ENCODE data around the gene PBX2. TPM values are rescaled to one million over a fixed set of nuclear protein-coding genes. Genes with fewer than 3 reads are reported as not detected.

PBX2 gene
- total and polyA plus RNA-seq, 2 experiments from 2014 or later, result 21.6 to 77.5 TPM

DNA sequence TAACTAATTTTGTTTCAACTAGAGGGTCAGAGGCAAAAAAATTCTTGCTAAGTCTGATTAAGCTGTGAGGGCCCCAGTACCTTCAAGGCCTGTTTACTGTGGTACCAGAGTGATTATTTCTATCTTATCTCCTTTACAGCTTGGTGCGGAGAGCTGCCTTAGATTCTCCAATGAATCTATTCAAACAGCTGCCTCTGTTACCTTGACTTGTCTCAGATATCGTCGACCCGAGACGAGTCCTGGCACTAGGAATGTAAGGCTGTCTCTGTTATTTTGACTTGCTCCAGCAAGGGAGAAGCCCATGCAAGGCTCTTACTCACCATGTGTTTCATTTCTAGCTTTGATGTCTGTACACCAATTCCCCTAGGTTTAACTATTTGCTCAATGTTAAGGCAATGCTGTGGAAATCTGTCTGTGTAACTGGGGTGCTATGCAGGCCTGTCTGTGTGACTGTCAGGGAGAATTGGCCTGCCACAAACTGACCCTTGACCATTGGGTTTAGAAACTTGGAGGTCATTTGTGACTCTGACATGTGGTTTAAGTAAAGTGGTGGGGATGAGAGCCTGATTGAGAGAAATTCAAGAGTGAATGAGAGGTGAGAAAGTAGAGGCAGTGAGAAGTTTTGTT is 49.5 kb downstream of the PBX2 start:
- peaks cover 12% of the 10 kb centered on the region for H3K4me1 ChIP-seq (ENCODE audit: insufficient read depth)
- no peak for DNase-seq (ENCODE audit: low spot score)
- H3K9me3 ChIP-seq (ENCODE audit: low read depth), result no peaks in the 10 kb centered on the region
- 21% methylated on average over 5 of the region's 5 CpGs for WGBS (ENCODE audit: low lambda C conversion rate, missing lambda C conversion rate)
- no peak for TF ChIP-seq EZH2phosphoT487 (IDR thresholded peaks at IDR 0.05; ENCODE audit: low read depth, severe bottlenecking, unreplicated experiment)
- TF ChIP-seq EZH2 (IDR thresholded peaks at IDR 0.05; ENCODE audit: borderline replicate concordance), result no peak
- TF ChIP-seq, protein P1, sequence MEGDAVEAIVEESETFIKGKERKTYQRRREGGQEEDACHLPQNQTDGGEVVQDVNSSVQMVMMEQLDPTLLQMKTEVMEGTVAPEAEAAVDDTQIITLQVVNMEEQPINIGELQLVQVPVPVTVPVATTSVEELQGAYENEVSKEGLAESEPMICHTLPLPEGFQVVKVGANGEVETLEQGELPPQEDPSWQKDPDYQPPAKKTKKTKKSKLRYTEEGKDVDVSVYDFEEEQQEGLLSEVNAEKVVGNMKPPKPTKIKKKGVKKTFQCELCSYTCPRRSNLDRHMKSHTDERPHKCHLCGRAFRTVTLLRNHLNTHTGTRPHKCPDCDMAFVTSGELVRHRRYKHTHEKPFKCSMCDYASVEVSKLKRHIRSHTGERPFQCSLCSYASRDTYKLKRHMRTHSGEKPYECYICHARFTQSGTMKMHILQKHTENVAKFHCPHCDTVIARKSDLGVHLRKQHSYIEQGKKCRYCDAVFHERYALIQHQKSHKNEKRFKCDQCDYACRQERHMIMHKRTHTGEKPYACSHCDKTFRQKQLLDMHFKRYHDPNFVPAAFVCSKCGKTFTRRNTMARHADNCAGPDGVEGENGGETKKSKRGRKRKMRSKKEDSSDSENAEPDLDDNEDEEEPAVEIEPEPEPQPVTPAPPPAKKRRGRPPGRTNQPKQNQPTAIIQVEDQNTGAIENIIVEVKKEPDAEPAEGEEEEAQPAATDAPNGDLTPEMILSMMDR (IDR thresholded peaks at IDR 0.05; ENCODE audit: poor library complexity), result no peak
- H2AFZ ChIP-seq, result no peak overlapping the region
- no peak overlapping the region for H3K4me3 ChIP-seq
- no peaks in the 10 kb centered on the region for H3K79me2 ChIP-seq
- no peaks in the 10 kb centered on the region for H3K27me3 ChIP-seq
- peak overlapping the region; percentile 2 for H3K4me2 ChIP-seq
- no peaks in the 10 kb centered on the region for H3K9me2 ChIP-seq (replicated peaks; ENCODE audit: insufficient read depth)
- no peaks in the 10 kb centered on the region for H4K20me1 ChIP-seq (ENCODE audit: insufficient read depth, poor library complexity, severe bottlenecking)
- no peaks in the 10 kb centered on the region for H3K36me3 ChIP-seq (replicated peaks; ENCODE audit: insufficient read depth, low read depth)
- peak overlapping the region; percentile 8 for H3K27ac ChIP-seq

DNA sequence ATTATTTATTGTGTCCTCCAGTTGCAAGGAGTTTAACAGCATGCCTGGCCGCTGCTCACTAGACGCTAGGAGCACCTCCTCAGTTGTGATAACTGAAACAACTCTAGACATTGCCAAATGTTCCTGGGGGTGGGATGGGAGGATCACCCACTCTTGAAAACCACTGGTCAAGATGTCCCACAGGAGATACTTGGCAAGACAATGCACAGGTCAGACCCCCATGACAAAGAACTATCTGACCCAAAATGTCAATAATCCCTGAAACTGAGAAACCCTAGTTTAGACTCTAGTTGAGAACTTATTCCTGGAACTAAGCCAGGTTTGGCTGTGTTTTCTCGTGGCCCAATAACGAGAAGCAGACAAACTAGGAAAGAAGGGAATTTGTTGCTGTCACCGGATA is 50.4 kb downstream of the PBX2 start:
- Histone ChIP-seq H3K27me3 (no peaks in the 10 kb centered on the region), H4K20me1 (ENCODE audit: insufficient read depth, poor library complexity, severe bottlenecking) (no peaks in the 10 kb centered on the region), H3K79me2 (no peaks in the 10 kb centered on the region), H2AFZ (no peak overlapping the region), H3K36me3 (replicated peaks; ENCODE audit: insufficient read depth, low read depth) (no peaks in the 10 kb centered on the region), H3K4me3 (no peak overlapping the region), H3K27ac (peak overlapping the region; percentile 8), H3K4me2 (no peak overlapping the region), H3K9me3 (ENCODE audit: low read depth) (no peaks in the 10 kb centered on the region), H3K4me1 (ENCODE audit: insufficient read depth) (peaks cover 12% of the 10 kb centered on the region), H3K9me2 (replicated peaks; ENCODE audit: insufficient read depth) (no peaks in the 10 kb centered on the region)
- no peak for TF ChIP-seq EZH2 (IDR thresholded peaks at IDR 0.05; ENCODE audit: borderline replicate concordance)
- TF ChIP-seq, protein P1 (IDR thresholded peaks at IDR 0.05; ENCODE audit: poor library complexity), result no peak
- TF ChIP-seq EZH2phosphoT487 (IDR thresholded peaks at IDR 0.05; ENCODE audit: low read depth, severe bottlenecking, unreplicated experiment), result no peak
- no peak for DNase-seq (ENCODE audit: low spot score)
- 72% methylated on average over 5 of the region's 5 CpGs for WGBS (ENCODE audit: low lambda C conversion rate, missing lambda C conversion rate)

- Histone ChIP-seq H3K4me1 (ENCODE audit: insufficient read depth) (peaks cover 12% of the 10 kb centered on the region), H2AFZ (no peak overlapping the region), H3K27me3 (no peaks in the 10 kb centered on the region), H3K9me3 (ENCODE audit: low read depth) (no peaks in the 10 kb centered on the region), H3K9me2 (replicated peaks; ENCODE audit: insufficient read depth) (no peaks in the 10 kb centered on the region), H4K20me1 (ENCODE audit: insufficient read depth, poor library complexity, severe bottlenecking) (no peaks in the 10 kb centered on the region), H3K36me3 (replicated peaks; ENCODE audit: insufficient read depth, low read depth) (no peaks in the 10 kb centered on the region), H3K79me2 (no peaks in the 10 kb centered on the region), H3K4me2 (no peak overlapping the region), H3K27ac (no peak overlapping the region), H3K4me3 (no peak overlapping the region)
- no peak for DNase-seq (ENCODE audit: low spot score)
- TF ChIP-seq EZH2phosphoT487 (IDR thresholded peaks at IDR 0.05; ENCODE audit: low read depth, severe bottlenecking, unreplicated experiment) (no peak), EZH2 (IDR thresholded peaks at IDR 0.05; ENCODE audit: borderline replicate concordance) (no peak)
- TF ChIP-seq, protein P1 (IDR thresholded peaks at IDR 0.05; ENCODE audit: poor library complexity), result no peak
Observed at GRCh38 chr6:32137454-32137853, 52.5 kb downstream of the PBX2 start.

Small RNA genes within 50 kb of the gene (microRNA-seq; reads per million reads assigned to microRNA genes)
- gene MIR6721 (12.5 reads per million, percentile 28 among the genes with 10 or more reads in this experiment), gene MIR6833 (not detected)

Small RNA genes within 50 kb of the gene (small RNA-seq; reads per million reads assigned to genes)
- gene AL662884.1, result not detected
- not detected for gene MIR6833

Other genes starting within 250 kb of the PBX2 start
- gene CFB, start 244.1 kb downstream of the PBX2 start, total RNA-seq, result 190 and 199 TPM in 2 replicates
- gene CFB, start 244.1 kb downstream of the PBX2 start, polyA plus RNA-seq, result 287 and 349 TPM in 2 replicates
- 70.1 and 78.2 TPM in 2 replicates for gene NELFE, start 231.2 kb downstream of the PBX2 start, total RNA-seq
- 78.7 and 86.9 TPM in 2 replicates for gene NELFE, start 231.2 kb downstream of the PBX2 start, polyA plus RNA-seq
- 34.2 and 53.2 TPM in 2 replicates for gene SKIC2, start 231.0 kb downstream of the PBX2 start, total RNA-seq
- 61.7 and 64.3 TPM in 2 replicates for gene SKIC2, start 231.0 kb downstream of the PBX2 start, polyA plus RNA-seq
- gene DXO, start 218.1 kb downstream of the PBX2 start, total RNA-seq, result 16.1 and 22.2 TPM in 2 replicates
- gene DXO, start 218.1 kb downstream of the PBX2 start, polyA plus RNA-seq, result 39.3 and 43.8 TPM in 2 replicates
- gene C4A, start 208.1 kb downstream of the PBX2 start, total RNA-seq, result 49.1 and 66.8 TPM in 2 replicates
- gene C4A, start 208.1 kb downstream of the PBX2 start, polyA plus RNA-seq, result 69.9 and 74.4 TPM in 2 replicates
- 57.5 and 68.9 TPM in 2 replicates for gene C4B, start 175.4 kb downstream of the PBX2 start, total RNA-seq
- 78.0 and 80.0 TPM in 2 replicates for gene C4B, start 175.4 kb downstream of the PBX2 start, polyA plus RNA-seq
- 0.12 and 1.4 TPM in 2 replicates for gene CYP21A2, start 151.8 kb downstream of the PBX2 start, total RNA-seq
- gene CYP21A2, start 151.8 kb downstream of the PBX2 start, polyA plus RNA-seq, result 1.7 and 2.4 TPM in 2 replicates
- 11.6 and 22.0 TPM in 2 replicates for gene TNXB, start 80.9 kb downstream of the PBX2 start, total RNA-seq
- 7.3 and 9.2 TPM in 2 replicates for gene TNXB, start 80.9 kb downstream of the PBX2 start, polyA plus RNA-seq
- 37.9 and 41.9 TPM in 2 replicates for gene ATF6B, start 62.0 kb downstream of the PBX2 start, total RNA-seq
- 43.7 and 52.6 TPM in 2 replicates for gene ATF6B, start 62.0 kb downstream of the PBX2 start, polyA plus RNA-seq
- 5.7 and 6.0 TPM in 2 replicates for gene FKBPL, start 59.9 kb downstream of the PBX2 start, total RNA-seq
- 6.2 and 6.3 TPM in 2 replicates for gene FKBPL, start 59.9 kb downstream of the PBX2 start, polyA plus RNA-seq
- 0.10 TPM in 1 of 2 replicates, not detected in the other for gene PRRT1, start 38.3 kb downstream of the PBX2 start, total RNA-seq
- 0.91 and 4.0 TPM in 2 replicates for gene PRRT1, start 38.3 kb downstream of the PBX2 start, polyA plus RNA-seq
- 20.2 and 27.2 TPM in 2 replicates for gene PPT2, start 36.1 kb downstream of the PBX2 start, total RNA-seq
- 29.7 and 34.3 TPM in 2 replicates for gene PPT2, start 36.1 kb downstream of the PBX2 start, polyA plus RNA-seq
- gene EGFL8, start 25.6 kb downstream of the PBX2 start, total RNA-seq, result 1.8 and 4.5 TPM in 2 replicates
- 12.2 and 19.5 TPM in 2 replicates for gene EGFL8, start 25.6 kb downstream of the PBX2 start, polyA plus RNA-seq
- gene AGPAT1, start 14.1 kb downstream of the PBX2 start, total RNA-seq, result 59.9 and 62.8 TPM in 2 replicates
- 67.6 and 71.4 TPM in 2 replicates for gene AGPAT1, start 14.1 kb downstream of the PBX2 start, polyA plus RNA-seq
- gene RNF5, start 11.8 kb downstream of the PBX2 start, total RNA-seq, result 133 and 135 TPM in 2 replicates
- gene RNF5, start 11.8 kb downstream of the PBX2 start, polyA plus RNA-seq, result 169 and 170 TPM in 2 replicates
- 4.5 and 5.9 TPM in 2 replicates for gene AGER, start 5.9 kb downstream of the PBX2 start, total RNA-seq
- gene AGER, start 5.9 kb downstream of the PBX2 start, polyA plus RNA-seq, result 3.4 and 21.2 TPM in 2 replicates
- gene GPSM3, start 2.4 kb upstream of the PBX2 start, total RNA-seq, result 1.8 and 4.3 TPM in 2 replicates
- 3.4 and 5.7 TPM in 2 replicates for gene GPSM3, start 2.4 kb upstream of the PBX2 start, polyA plus RNA-seq
- 3.6 and 5.0 TPM in 2 replicates for gene NOTCH4, start 33.9 kb upstream of the PBX2 start, total RNA-seq
- 2.7 and 4.9 TPM in 2 replicates for gene NOTCH4, start 33.9 kb upstream of the PBX2 start, polyA plus RNA-seq
- not detected in 2 replicates for gene TSBP1, start 181.7 kb upstream of the PBX2 start, total RNA-seq
- not detected in 2 replicates for gene TSBP1, start 181.7 kb upstream of the PBX2 start, polyA plus RNA-seq
- gene BTNL2, start 217.0 kb upstream of the PBX2 start, total RNA-seq, result not detected in 2 replicates
- 0.62 TPM in 1 of 2 replicates, not detected in the other for gene BTNL2, start 217.0 kb upstream of the PBX2 start, polyA plus RNA-seq
- 1.3 and 3.7 TPM in 2 replicates for gene HLA-DRA, start 249.7 kb upstream of the PBX2 start, total RNA-seq
- gene HLA-DRA, start 249.7 kb upstream of the PBX2 start, polyA plus RNA-seq, result 0.64 and 0.75 TPM in 2 replicates

Measured in hepatocyte (in vitro differentiated cells).